Neural progenitor cell (in vitro differentiated cells): ENCODE data around the gene ATP6V0A4.

Source experiments
- EZH2 ChIP-seq: fragments of 200-600 bp; sonication (generic); IDR thresholded peaks from 2 replicates; pipeline ENCODE4 v1.6.1; 2017; ENCODE audit warnings: antibody characterized with exemption, mild to moderate bottlenecking, moderate library complexity
- TF ChIP-seq, protein P1 (sequence below): fragments of 200-600 bp; sonication (generic); IDR thresholded peaks from 2 replicates; pipeline ENCODE4 v1.5.1; 2017; ENCODE audit warnings: antibody characterized with exemption, mild to moderate bottlenecking

GRCh38 chr7:138781004-138781403, 17.0 kb downstream of the ATP6V0A4 start:
- TF ChIP-seq, protein P1, sequence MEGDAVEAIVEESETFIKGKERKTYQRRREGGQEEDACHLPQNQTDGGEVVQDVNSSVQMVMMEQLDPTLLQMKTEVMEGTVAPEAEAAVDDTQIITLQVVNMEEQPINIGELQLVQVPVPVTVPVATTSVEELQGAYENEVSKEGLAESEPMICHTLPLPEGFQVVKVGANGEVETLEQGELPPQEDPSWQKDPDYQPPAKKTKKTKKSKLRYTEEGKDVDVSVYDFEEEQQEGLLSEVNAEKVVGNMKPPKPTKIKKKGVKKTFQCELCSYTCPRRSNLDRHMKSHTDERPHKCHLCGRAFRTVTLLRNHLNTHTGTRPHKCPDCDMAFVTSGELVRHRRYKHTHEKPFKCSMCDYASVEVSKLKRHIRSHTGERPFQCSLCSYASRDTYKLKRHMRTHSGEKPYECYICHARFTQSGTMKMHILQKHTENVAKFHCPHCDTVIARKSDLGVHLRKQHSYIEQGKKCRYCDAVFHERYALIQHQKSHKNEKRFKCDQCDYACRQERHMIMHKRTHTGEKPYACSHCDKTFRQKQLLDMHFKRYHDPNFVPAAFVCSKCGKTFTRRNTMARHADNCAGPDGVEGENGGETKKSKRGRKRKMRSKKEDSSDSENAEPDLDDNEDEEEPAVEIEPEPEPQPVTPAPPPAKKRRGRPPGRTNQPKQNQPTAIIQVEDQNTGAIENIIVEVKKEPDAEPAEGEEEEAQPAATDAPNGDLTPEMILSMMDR = no peak
- no peak for TF ChIP-seq EZH2
